Sigmoid colon (tissue), 7 donors: ENCODE results near the gene MACROD2. TPM values are rescaled to one million over a fixed set of nuclear protein-coding genes. Genes with fewer than 3 reads are reported as not detected.

Experiments
- DNase-seq: peaks from one replicate; pipeline ENCODE4 v3.0.0-alpha.2; 2019
- H3K27ac ChIP-seq, 4 donors: fragments of 200-600 bp; sonication (generic); one replicate each; pipeline ENCODE4 v1.5.1; 2016 to 2019; ENCODE audit warnings: mild to moderate bottlenecking in 1 of 4
- H3K27me3 ChIP-seq, 3 donors: fragments of 200-600 bp; sonication (generic); one replicate each; pipeline ENCODE4 v1.5.1; 2019; ENCODE audit warnings: mild to moderate bottlenecking in 1 of 3
- H3K36me3 ChIP-seq, 4 donors: fragments of 200-600 bp; sonication (generic); one replicate each; pipeline ENCODE4 v1.5.1; 2016 to 2019
- H3K4me1 ChIP-seq, 4 donors: fragments of 200-600 bp; sonication (generic); one replicate each; pipeline ENCODE4 v1.5.1; 2017 to 2019
- H3K4me3 ChIP-seq, 4 donors: fragments of 200-600 bp; sonication (generic); one replicate each; pipeline ENCODE4 v1.5.1; 2017 to 2019; ENCODE audit warnings: mild to moderate bottlenecking in 2 of 4, moderate library complexity in 1 of 4
- H3K9me3 ChIP-seq, 4 donors: fragments of 200-600 bp in 3 of 4; sonication (generic) in 3 of 4; one replicate each; pipeline versions ENCODE4 v1.5.1 to v1.6.1; 2013 to 2019
- EP300 ChIP-seq, 4 donors: sonication (generic); formaldehyde crosslinking; IDR thresholded peaks; one replicate each; pipeline ENCODE4 v1.6.1; 2017; ENCODE audit warnings: antibody characterized with exemption in 4 of 4
- POLR2A ChIP-seq, 2 donors: fragments of 450-650 bp; IDR thresholded peaks; one replicate each; pipeline ENCODE4 v1.6.1; 2016; ENCODE audit warnings: antibody characterized with exemption in 2 of 2, mild to moderate bottlenecking in 2 of 2, moderate library complexity in 2 of 2
- POLR2AphosphoS5 ChIP-seq, 4 donors: sonication (generic); formaldehyde crosslinking; IDR thresholded peaks; one replicate each; pipeline ENCODE4 v1.6.1; 2017; ENCODE audit warnings: antibody characterized with exemption in 4 of 4
- WGBS, 2 donors: extraction: QIAGEN DNeasy Blood & Tissue Kit; methylation state at CpG; one replicate each; pipeline ENCODE4 v1.1.7; 2013; 5-methylcytosine and 5-hydroxymethylcytosine counted together
- intact Hi-C: fragments of 100-400 bp; cut with DNase I; formaldehyde crosslinking; loops from one replicate; pipeline ENCODE4 v1.15.1; 2023
- polyA plus RNA-seq, 3 donors: library from polyadenylated mRNA; stranded (reverse); fragments of 200-250 nt; gene quantifications; one replicate each; pipeline ENCODE4 v1.2.3, GENCODE V29; 2013
- total RNA-seq, 4 donors: library from RNA; depleted of rRNA; stranded (reverse); fragments of >200 nt; gene quantifications; one replicate each; pipeline ENCODE4 v1.1.0, GENCODE V29; 2016
- TF ChIP-seq, protein P1 (sequence below), 4 experiments: fragments of 450-650 bp in 3 of 4; fragments of 200-600 bp in 1 of 4; IDR thresholded peaks; one replicate each; pipeline ENCODE4 v1.5.1; 2016 to 2019; ENCODE audit warnings: antibody characterized with exemption in 4 of 4, mild to moderate bottlenecking in 3 of 4, moderate library complexity in 2 of 4
- donor health status: healthy with polysubstance abuse.
- donor health status: Bipolar disorder and iron deficiency.
- donor health status: healthy.

Gene MACROD2
- total and polyA plus RNA-seq, 7 donors, result 1.2 to 22.4 (median 5.8) TPM

GRCh38 chr20:15584507-15584906 lies 1589.2 kb downstream of the MACROD2 start:
- 77 to 86% methylated on average over 6 of the region's 6 CpGs for WGBS, 2 donors
- H3K9me3 ChIP-seq, result no peaks in the 10 kb centered on the region
- no peak for DNase-seq
- no peaks in the 10 kb centered on the region for H3K27me3 ChIP-seq
- no peaks in the 10 kb centered on the region for H3K36me3 ChIP-seq
- H3K4me1 ChIP-seq, result peaks cover 0 to 9% (median 3%) of the 10 kb centered on the region in 4 donors
- no peak overlapping the region for H3K4me3 ChIP-seq
- TF ChIP-seq, protein P1, sequence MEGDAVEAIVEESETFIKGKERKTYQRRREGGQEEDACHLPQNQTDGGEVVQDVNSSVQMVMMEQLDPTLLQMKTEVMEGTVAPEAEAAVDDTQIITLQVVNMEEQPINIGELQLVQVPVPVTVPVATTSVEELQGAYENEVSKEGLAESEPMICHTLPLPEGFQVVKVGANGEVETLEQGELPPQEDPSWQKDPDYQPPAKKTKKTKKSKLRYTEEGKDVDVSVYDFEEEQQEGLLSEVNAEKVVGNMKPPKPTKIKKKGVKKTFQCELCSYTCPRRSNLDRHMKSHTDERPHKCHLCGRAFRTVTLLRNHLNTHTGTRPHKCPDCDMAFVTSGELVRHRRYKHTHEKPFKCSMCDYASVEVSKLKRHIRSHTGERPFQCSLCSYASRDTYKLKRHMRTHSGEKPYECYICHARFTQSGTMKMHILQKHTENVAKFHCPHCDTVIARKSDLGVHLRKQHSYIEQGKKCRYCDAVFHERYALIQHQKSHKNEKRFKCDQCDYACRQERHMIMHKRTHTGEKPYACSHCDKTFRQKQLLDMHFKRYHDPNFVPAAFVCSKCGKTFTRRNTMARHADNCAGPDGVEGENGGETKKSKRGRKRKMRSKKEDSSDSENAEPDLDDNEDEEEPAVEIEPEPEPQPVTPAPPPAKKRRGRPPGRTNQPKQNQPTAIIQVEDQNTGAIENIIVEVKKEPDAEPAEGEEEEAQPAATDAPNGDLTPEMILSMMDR (IDR thresholded peaks at IDR 0.05), result no peak
- TF ChIP-seq EP300 (IDR thresholded peaks at IDR 0.05) (no peak), POLR2A (IDR thresholded peaks at IDR 0.05) (no peak), POLR2AphosphoS5 (IDR thresholded peaks at IDR 0.05) (no peak)
- H3K27ac ChIP-seq, result no peak overlapping the region
- intact Hi-C loops, result no loop called here

GRCh38 chr20:15593081-15593480 lies 1597.8 kb downstream of the MACROD2 start:
- H3K9me3 ChIP-seq, result no peaks in the 10 kb centered on the region
- no peaks in the 10 kb centered on the region for H3K27me3 ChIP-seq
- WGBS, 2 donors, result 89 to 92% methylated on average over 4 of the region's 4 CpGs
- no peak overlapping the region for H3K27ac ChIP-seq
- no peaks in the 10 kb centered on the region for H3K36me3 ChIP-seq
- H3K4me3 ChIP-seq, result no peak overlapping the region
- no peak for DNase-seq
- TF ChIP-seq POLR2AphosphoS5 (IDR thresholded peaks at IDR 0.05) (no peak), POLR2A (IDR thresholded peaks at IDR 0.05) (no peak), EP300 (IDR thresholded peaks at IDR 0.05) (no peak)
- TF ChIP-seq, protein P1 (IDR thresholded peaks at IDR 0.05), result no peak
- intact Hi-C loops, result no loop called here
- peaks cover 0 to 3% (median 0%) of the 10 kb centered on the region in 4 donors for H3K4me1 ChIP-seq

GRCh38 chr20:15594158-15594695 lies 1598.9 kb downstream of the MACROD2 start:
- H3K4me1 ChIP-seq, result peaks cover 0 to 3% (median 0%) of the 10 kb centered on the region in 4 donors
- no peaks in the 10 kb centered on the region for H3K27me3 ChIP-seq
- H3K27ac ChIP-seq, result no peak overlapping the region
- DNase-seq, result no peak
- H3K36me3 ChIP-seq, result no peaks in the 10 kb centered on the region
- no peaks in the 10 kb centered on the region for H3K9me3 ChIP-seq
- TF ChIP-seq POLR2A (IDR thresholded peaks at IDR 0.05), result no peak
- no peak for TF ChIP-seq POLR2AphosphoS5 (IDR thresholded peaks at IDR 0.05)
- TF ChIP-seq, protein P1 (IDR thresholded peaks at IDR 0.05), result no peak
- TF ChIP-seq EP300 (IDR thresholded peaks at IDR 0.05), result no peak
- WGBS, 2 donors, result 41 to 77% methylated on average over 2 of the region's 2 CpGs
- H3K4me3 ChIP-seq, result no peak overlapping the region
- intact Hi-C loops, result no loop called here

- Histone ChIP-seq H3K4me1 (peaks cover 0 to 3% (median 0%) of the 10 kb centered on the region in 4 donors), H3K9me3 (no peaks in the 10 kb centered on the region), H3K27ac (no peak overlapping the region), H3K36me3 (no peaks in the 10 kb centered on the region), H3K4me3 (no peak overlapping the region), H3K27me3 (no peaks in the 10 kb centered on the region)
- TF ChIP-seq POLR2A (IDR thresholded peaks at IDR 0.05) (no peak), EP300 (IDR thresholded peaks at IDR 0.05) (no peak), POLR2AphosphoS5 (IDR thresholded peaks at IDR 0.05) (no peak)
- TF ChIP-seq, protein P1 (IDR thresholded peaks at IDR 0.05), result no peak
- intact Hi-C loops, result no loop called here
- 85% methylated on average over 3 of the region's 3 CpGs for WGBS, 2 donors
- no peak for DNase-seq
Measured at GRCh38 chr20:15596220-15596890, 1601.0 kb downstream of the MACROD2 start.
